GM19043 (cell line): ENCODE data around the gene LMF1.
"Not testable (repeated sequence)": the region's sequence is repeated elsewhere in the genome, so short reads cannot be mapped to it uniquely, and the experiment has no call there.

Source experiments
- ATAC-seq: cut with Tn5 transposase; IDR thresholded peaks from one replicate; pipeline ENCODE4 v1.9.1; 2021; ENCODE audit warnings: low read depth; ENCODE audit not compliant: unreplicated experiment

The LMF1 gene

GRCh38 chr16:873889-874288, 96.9 kb downstream of the LMF1 start:
- ATAC-seq: no peak

- no peak for ATAC-seq
Measured at GRCh38 chr16:873243-873661, 97.5 kb downstream of the LMF1 start.

GRCh38 chr16:872436-873242, 98.1 kb downstream of the LMF1 start:
- no peak for ATAC-seq

- ATAC-seq: no peak
Measured at GRCh38 chr16:871562-872345, 99.0 kb downstream of the LMF1 start.

GRCh38 chr16:870856-871561, 99.8 kb downstream of the LMF1 start:
- ATAC-seq: no peak

GRCh38 chr16:869823-870641, 100.8 kb downstream of the LMF1 start:
- no peak for ATAC-seq

GRCh38 chr16:868846-869822, 101.7 kb downstream of the LMF1 start:
- no peak for ATAC-seq

GRCh38 chr16:868386-868755, 102.4 kb downstream of the LMF1 start:
- no peak for ATAC-seq

- ATAC-seq: no peak
Measured at GRCh38 chr16:867421-868385, 103.1 kb downstream of the LMF1 start.

GRCh38 chr16:866252-866896, 104.4 kb downstream of the LMF1 start:
- ATAC-seq: no peak

GRCh38 chr16:865026-865425, 105.8 kb downstream of the LMF1 start:
- no peak for ATAC-seq

GRCh38 chr16:861446-861845, 109.3 kb downstream of the LMF1 start:
- ATAC-seq: no peak

GRCh38 chr16:860891-861290, 109.9 kb downstream of the LMF1 start:
- no peak for ATAC-seq

GRCh38 chr16:858971-859370, 111.8 kb downstream of the LMF1 start:
- ATAC-seq: not testable (repeated sequence)

- ATAC-seq: not testable (repeated sequence)
Measured at GRCh38 chr16:858441-858840, 112.3 kb downstream of the LMF1 start.

- no peak for ATAC-seq
Measured at GRCh38 chr16:856811-857210, 114.0 kb downstream of the LMF1 start.

GRCh38 chr16:856101-856500, 114.7 kb downstream of the LMF1 start:
- ATAC-seq: no peak

- ATAC-seq: no peak
Measured at GRCh38 chr16:855471-855870, 115.3 kb downstream of the LMF1 start.
